ENCODE data around the gene ADCYAP1R1.

The ADCYAP1R1 gene

GRCh38 chr7:31074403-31075085 lies 22.4 kb downstream of the ADCYAP1R1 start:
- Histone ChIP-seq H3K9me3 (ENCODE audit: control insufficient read depth, low read length) (no peaks in the 10 kb centered on the region), H3K36me3 (ENCODE audit: control insufficient read depth, insufficient read depth, low read length) (no peaks in the 10 kb centered on the region), H3K4me3 (ENCODE audit: insufficient read depth, low read depth, low read length, poor library complexity, severe bottlenecking) (no peak overlapping the region), H3K27ac (ENCODE audit: insufficient read depth, low read length, poor library complexity, severe bottlenecking) (no peak overlapping the region), H3K27me3 (replicated peaks; ENCODE audit: control insufficient read depth, insufficient read depth, low read length, poor library complexity, severe bottlenecking) (no peaks in the 10 kb centered on the region), H3K4me1 (ENCODE audit: control insufficient read depth, insufficient read depth, low read length, poor library complexity, severe bottlenecking) (no peaks in the 10 kb centered on the region)
- no peak for DNase-seq

GRCh38 chr7:31075086-31075405 lies 22.9 kb downstream of the ADCYAP1R1 start:
- no peaks in the 10 kb centered on the region for H3K4me1 ChIP-seq (ENCODE audit: control insufficient read depth, insufficient read depth, low read length, poor library complexity, severe bottlenecking)
- H3K4me3 ChIP-seq (ENCODE audit: insufficient read depth, low read depth, low read length, poor library complexity, severe bottlenecking) = no peak overlapping the region
- H3K27me3 ChIP-seq (replicated peaks; ENCODE audit: control insufficient read depth, insufficient read depth, low read length, poor library complexity, severe bottlenecking) = no peaks in the 10 kb centered on the region
- no peaks in the 10 kb centered on the region for H3K9me3 ChIP-seq (ENCODE audit: control insufficient read depth, low read length)
- H3K36me3 ChIP-seq (ENCODE audit: control insufficient read depth, insufficient read depth, low read length) = no peaks in the 10 kb centered on the region
- DNase-seq = no peak
- no peak overlapping the region for H3K27ac ChIP-seq (ENCODE audit: insufficient read depth, low read length, poor library complexity, severe bottlenecking)

- no peaks in the 10 kb centered on the region for H3K9me3 ChIP-seq (ENCODE audit: control insufficient read depth, low read length)
- H3K27ac ChIP-seq (ENCODE audit: insufficient read depth, low read length, poor library complexity, severe bottlenecking) = no peak overlapping the region
- H3K4me1 ChIP-seq (ENCODE audit: control insufficient read depth, insufficient read depth, low read length, poor library complexity, severe bottlenecking) = no peaks in the 10 kb centered on the region
- H3K27me3 ChIP-seq (replicated peaks; ENCODE audit: control insufficient read depth, insufficient read depth, low read length, poor library complexity, severe bottlenecking) = no peaks in the 10 kb centered on the region
- H3K4me3 ChIP-seq (ENCODE audit: insufficient read depth, low read depth, low read length, poor library complexity, severe bottlenecking) = no peak overlapping the region
- H3K36me3 ChIP-seq (ENCODE audit: control insufficient read depth, insufficient read depth, low read length) = no peaks in the 10 kb centered on the region
- DNase-seq = no peak
Measured at GRCh38 chr7:31076051-31076450, 23.9 kb downstream of the ADCYAP1R1 start.

DNA sequence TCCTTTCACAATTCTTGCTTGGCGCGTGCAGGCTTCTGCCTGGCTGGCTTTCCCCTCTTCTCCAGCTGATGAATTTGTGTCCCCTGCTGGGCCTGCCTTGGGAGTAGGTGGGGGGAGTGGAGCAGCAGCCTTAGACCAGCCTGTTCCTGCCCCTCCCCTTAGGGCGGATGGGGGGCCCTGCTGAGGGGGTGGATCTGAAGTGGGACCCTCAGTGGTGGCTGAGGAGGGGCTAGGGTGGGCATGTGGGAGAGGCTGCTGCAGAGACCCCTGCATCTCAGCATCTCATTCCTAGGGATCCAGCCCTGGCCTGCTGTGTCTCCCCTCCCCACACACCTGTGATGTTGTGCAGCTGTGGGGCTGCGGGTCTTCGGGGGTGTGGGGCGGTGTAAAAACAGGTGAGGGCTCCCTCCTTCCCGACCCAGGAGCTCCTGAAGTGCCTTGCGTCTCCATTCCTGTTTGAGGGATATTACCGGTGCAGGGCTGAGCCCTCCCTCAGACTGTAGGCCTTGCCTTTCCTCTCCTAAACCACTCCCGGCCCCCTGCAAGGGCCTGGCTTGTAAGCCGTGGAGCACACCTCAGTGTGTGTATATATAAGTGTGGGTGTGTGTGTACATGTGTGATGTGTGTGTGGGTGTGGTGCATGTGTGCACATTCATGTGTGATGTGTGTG lies 24.7 kb downstream of the ADCYAP1R1 start:
- no peak overlapping the region for H3K27ac ChIP-seq (ENCODE audit: insufficient read depth, low read length, poor library complexity, severe bottlenecking)
- H3K4me3 ChIP-seq (ENCODE audit: insufficient read depth, low read depth, low read length, poor library complexity, severe bottlenecking) = no peak overlapping the region
- no peaks in the 10 kb centered on the region for H3K9me3 ChIP-seq (ENCODE audit: control insufficient read depth, low read length)
- no peaks in the 10 kb centered on the region for H3K27me3 ChIP-seq (replicated peaks; ENCODE audit: control insufficient read depth, insufficient read depth, low read length, poor library complexity, severe bottlenecking)
- no peaks in the 10 kb centered on the region for H3K36me3 ChIP-seq (ENCODE audit: control insufficient read depth, insufficient read depth, low read length)
- DNase-seq = no peak
- H3K4me1 ChIP-seq (ENCODE audit: control insufficient read depth, insufficient read depth, low read length, poor library complexity, severe bottlenecking) = no peaks in the 10 kb centered on the region

DNA sequence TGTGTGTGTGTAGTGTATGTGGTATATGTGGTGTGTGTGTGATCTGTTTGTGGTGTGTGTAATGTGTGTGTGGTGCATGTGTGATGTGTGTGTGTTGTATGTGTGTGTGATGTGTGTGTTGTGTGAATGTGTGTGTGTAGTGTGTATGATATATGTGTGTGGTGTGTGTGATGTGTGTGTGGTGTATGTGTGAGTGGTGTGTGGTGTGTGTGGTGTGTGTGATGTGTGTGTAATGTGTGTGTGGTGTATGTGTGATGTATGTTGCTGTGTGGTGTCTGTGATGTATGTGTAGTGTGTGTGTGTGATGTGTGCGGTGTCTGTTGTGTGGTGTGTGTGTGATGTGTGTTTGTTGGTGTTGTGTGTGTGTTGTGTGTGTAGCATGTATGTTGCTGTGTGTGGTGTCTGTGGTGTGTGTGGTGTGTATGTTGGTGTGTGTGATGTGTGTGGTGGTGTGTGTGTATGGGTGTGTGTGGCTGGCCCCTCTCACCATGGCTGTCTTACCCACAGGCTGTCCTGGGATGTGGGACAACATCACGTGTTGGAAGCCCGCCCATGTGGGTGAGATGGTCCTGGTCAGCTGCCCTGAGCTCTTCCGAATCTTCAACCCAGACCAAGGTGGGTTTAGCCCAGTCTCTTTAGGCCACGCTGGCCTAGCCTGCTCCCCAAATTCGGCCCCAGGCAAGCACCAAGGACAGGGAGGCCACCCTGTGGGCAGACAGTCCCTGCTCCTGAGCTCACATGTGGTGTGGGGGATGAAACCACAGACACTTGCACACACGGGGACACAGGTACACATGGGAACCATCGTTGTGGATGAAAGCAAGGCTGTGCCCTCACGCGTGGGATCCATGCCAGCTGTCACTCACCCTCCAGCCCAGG lies 25.6 kb downstream of the ADCYAP1R1 start:
- Histone ChIP-seq H3K9me3 (ENCODE audit: control insufficient read depth, low read length) (no peaks in the 10 kb centered on the region), H3K27me3 (replicated peaks; ENCODE audit: control insufficient read depth, insufficient read depth, low read length, poor library complexity, severe bottlenecking) (no peaks in the 10 kb centered on the region), H3K4me3 (ENCODE audit: insufficient read depth, low read depth, low read length, poor library complexity, severe bottlenecking) (no peak overlapping the region), H3K4me1 (ENCODE audit: control insufficient read depth, insufficient read depth, low read length, poor library complexity, severe bottlenecking) (no peaks in the 10 kb centered on the region), H3K36me3 (ENCODE audit: control insufficient read depth, insufficient read depth, low read length) (no peaks in the 10 kb centered on the region), H3K27ac (ENCODE audit: insufficient read depth, low read length, poor library complexity, severe bottlenecking) (no peak overlapping the region)
- no peak for DNase-seq

- Histone ChIP-seq H3K36me3 (ENCODE audit: control insufficient read depth, insufficient read depth, low read length) (no peaks in the 10 kb centered on the region), H3K4me3 (ENCODE audit: insufficient read depth, low read depth, low read length, poor library complexity, severe bottlenecking) (no peak overlapping the region), H3K27ac (ENCODE audit: insufficient read depth, low read length, poor library complexity, severe bottlenecking) (no peak overlapping the region), H3K27me3 (replicated peaks; ENCODE audit: control insufficient read depth, insufficient read depth, low read length, poor library complexity, severe bottlenecking) (no peaks in the 10 kb centered on the region), H3K4me1 (ENCODE audit: control insufficient read depth, insufficient read depth, low read length, poor library complexity, severe bottlenecking) (no peaks in the 10 kb centered on the region), H3K9me3 (ENCODE audit: control insufficient read depth, low read length) (no peaks in the 10 kb centered on the region)
- no peak for DNase-seq
Measured at GRCh38 chr7:31078363-31078990, 26.4 kb downstream of the ADCYAP1R1 start.

DNA sequence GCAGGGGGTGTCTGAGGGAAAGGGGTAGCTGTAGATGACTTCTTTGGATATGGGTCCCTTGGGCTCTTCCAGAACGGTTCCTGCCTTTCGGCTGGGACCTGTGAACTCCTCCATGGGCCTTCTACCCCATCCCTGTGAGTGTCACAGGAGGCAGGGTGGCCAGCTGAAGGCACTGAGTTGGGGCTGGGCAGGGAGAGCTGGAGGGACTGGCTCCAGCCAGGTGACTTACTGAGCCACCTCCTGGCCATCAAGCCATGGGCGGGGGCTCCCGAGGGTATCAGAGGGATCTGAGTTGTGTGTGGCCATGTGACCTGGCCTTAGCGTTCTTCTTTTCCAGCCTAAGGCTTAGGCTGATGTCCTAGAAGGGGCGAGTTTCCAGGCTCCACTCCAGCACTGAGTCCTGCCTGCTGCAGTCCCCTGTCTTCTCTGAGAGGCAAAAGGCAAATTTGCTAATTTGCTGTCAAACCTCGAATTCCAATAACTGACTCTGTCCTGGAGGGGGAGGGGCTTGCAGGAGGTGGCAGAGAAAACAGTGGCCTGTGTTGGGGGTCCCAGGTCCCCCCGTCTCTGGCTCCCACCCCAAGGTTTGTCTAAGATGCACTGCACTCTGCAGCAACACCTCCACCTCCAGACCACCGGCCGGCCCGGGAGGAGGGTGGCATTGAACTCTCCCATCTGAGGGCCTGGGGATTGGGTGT lies 27.2 kb downstream of the ADCYAP1R1 start:
- H3K27me3 ChIP-seq (replicated peaks; ENCODE audit: control insufficient read depth, insufficient read depth, low read length, poor library complexity, severe bottlenecking) = no peaks in the 10 kb centered on the region
- no peaks in the 10 kb centered on the region for H3K36me3 ChIP-seq (ENCODE audit: control insufficient read depth, insufficient read depth, low read length)
- DNase-seq = no peak
- H3K27ac ChIP-seq (ENCODE audit: insufficient read depth, low read length, poor library complexity, severe bottlenecking) = no peak overlapping the region
- H3K4me3 ChIP-seq (ENCODE audit: insufficient read depth, low read depth, low read length, poor library complexity, severe bottlenecking) = no peak overlapping the region
- H3K9me3 ChIP-seq (ENCODE audit: control insufficient read depth, low read length) = no peaks in the 10 kb centered on the region
- H3K4me1 ChIP-seq (ENCODE audit: control insufficient read depth, insufficient read depth, low read length, poor library complexity, severe bottlenecking) = no peaks in the 10 kb centered on the region

DNA sequence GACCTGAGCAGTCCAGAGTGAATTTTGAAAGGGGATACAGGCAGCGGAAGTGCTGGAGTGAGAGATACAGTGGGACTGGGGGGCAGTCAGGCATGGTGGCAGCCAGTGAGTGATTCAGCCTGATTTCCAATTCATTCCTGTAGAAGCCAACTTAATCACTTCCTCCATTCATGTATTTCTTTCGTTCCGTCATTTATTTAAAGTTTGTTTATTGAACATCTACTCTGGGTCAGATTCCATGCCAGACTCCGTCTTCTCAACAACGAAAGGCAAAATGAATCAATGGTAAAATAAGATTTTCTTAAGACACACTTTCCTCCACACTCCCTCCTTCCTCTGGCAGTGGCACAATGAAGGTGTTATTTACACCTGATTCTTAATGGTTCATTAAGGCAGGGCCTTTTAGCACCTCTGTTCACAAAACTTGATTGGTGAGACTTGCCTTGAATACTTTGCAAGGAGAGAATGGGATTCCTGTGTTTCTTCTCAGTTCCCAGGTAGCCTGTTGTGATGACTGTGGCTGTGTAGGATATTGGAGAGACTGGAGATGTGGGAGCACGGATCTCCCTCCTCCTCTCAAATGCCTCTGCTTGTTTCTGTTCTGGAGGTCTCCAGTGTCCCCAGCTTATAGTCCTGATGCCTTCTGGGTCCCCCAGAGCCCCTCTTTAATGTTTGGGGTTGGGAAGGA lies 27.9 kb downstream of the ADCYAP1R1 start:
- Histone ChIP-seq H3K4me3 (ENCODE audit: insufficient read depth, low read depth, low read length, poor library complexity, severe bottlenecking) (no peak overlapping the region), H3K27me3 (replicated peaks; ENCODE audit: control insufficient read depth, insufficient read depth, low read length, poor library complexity, severe bottlenecking) (no peaks in the 10 kb centered on the region), H3K9me3 (ENCODE audit: control insufficient read depth, low read length) (no peaks in the 10 kb centered on the region), H3K36me3 (ENCODE audit: control insufficient read depth, insufficient read depth, low read length) (no peaks in the 10 kb centered on the region), H3K27ac (ENCODE audit: insufficient read depth, low read length, poor library complexity, severe bottlenecking) (no peak overlapping the region), H3K4me1 (ENCODE audit: control insufficient read depth, insufficient read depth, low read length, poor library complexity, severe bottlenecking) (no peaks in the 10 kb centered on the region)
- no peak for DNase-seq

GRCh38 chr7:31080763-31081162 lies 28.7 kb downstream of the ADCYAP1R1 start:
- H3K27me3 ChIP-seq (replicated peaks; ENCODE audit: control insufficient read depth, insufficient read depth, low read length, poor library complexity, severe bottlenecking) = no peaks in the 10 kb centered on the region
- no peaks in the 10 kb centered on the region for H3K4me1 ChIP-seq (ENCODE audit: control insufficient read depth, insufficient read depth, low read length, poor library complexity, severe bottlenecking)
- no peak overlapping the region for H3K27ac ChIP-seq (ENCODE audit: insufficient read depth, low read length, poor library complexity, severe bottlenecking)
- H3K9me3 ChIP-seq (ENCODE audit: control insufficient read depth, low read length) = no peaks in the 10 kb centered on the region
- no peak for DNase-seq
- no peak overlapping the region for H3K4me3 ChIP-seq (ENCODE audit: insufficient read depth, low read depth, low read length, poor library complexity, severe bottlenecking)
- H3K36me3 ChIP-seq (ENCODE audit: control insufficient read depth, insufficient read depth, low read length) = no peaks in the 10 kb centered on the region
